ENCODE measurements around the gene FBXO44. TPM values are rescaled to one million over a fixed set of nuclear protein-coding genes. Genes with fewer than 3 reads are reported as not detected.

FBXO44 gene
- total RNA-seq, 1 experiment from 2014 or later = 34.9 TPM

GRCh38 chr1:11668516-11668915 lies 13.8 kb downstream of the FBXO44 start (continued):
- TF ChIP-seq E2F1 (CRISPR knock-in tag; IDR thresholded peaks at IDR 0.05) (no peak), MXD4 (CRISPR knock-in tag; IDR thresholded peaks at IDR 0.05; ENCODE audit: borderline replicate concordance) (no peak), ARID4B (CRISPR knock-in tag; IDR thresholded peaks at IDR 0.05; ENCODE audit: borderline replicate concordance) (no peak), ZNF138 (CRISPR knock-in tag; conservative IDR thresholded peaks at IDR 0.05) (no peak), MYBL2 (CRISPR knock-in tag; IDR thresholded peaks at IDR 0.05) (no peak), ESRRA (CRISPR knock-in tag; IDR thresholded peaks at IDR 0.05; ENCODE audit: borderline replicate concordance) (no peak)

- Mint-ChIP-seq H3K27ac (no peak overlapping the region), H3K4me3 (no peak overlapping the region), H3K9me3 (no peaks in the 10 kb centered on the region), H3K27me3 (ENCODE audit: low read depth) (no peaks in the 10 kb centered on the region; the same call in 1 of the 2 replicates), H3K36me3 (peaks cover 49% of the 10 kb centered on the region), H3K4me1 (no peaks in the 10 kb centered on the region)
- CTCF ChIA-PET = no interaction called here
- TF ChIP-seq STAT6 (CRISPR knock-in tag; conservative IDR thresholded peaks at IDR 0.05; ENCODE audit: low read depth) (no peak), MAX (CRISPR knock-in tag; IDR thresholded peaks at IDR 0.05) (no peak), ETV6 (CRISPR knock-in tag; IDR thresholded peaks at IDR 0.05) (no peak), NR2C2 (CRISPR knock-in tag; IDR thresholded peaks at IDR 0.05) (no peak), ESRRA (CRISPR knock-in tag; IDR thresholded peaks at IDR 0.05; ENCODE audit: borderline replicate concordance) (no peak), NFYB (CRISPR knock-in tag; conservative IDR thresholded peaks at IDR 0.05; ENCODE audit: low read depth) (no peak), NFATC4 (CRISPR knock-in tag; IDR thresholded peaks at IDR 0.05) (no peak), GTF2I (CRISPR knock-in tag; conservative IDR thresholded peaks at IDR 0.05) (no peak), E2F1 (CRISPR knock-in tag; IDR thresholded peaks at IDR 0.05) (no peak), ZNF219 (CRISPR knock-in tag; IDR thresholded peaks at IDR 0.05; ENCODE audit: borderline replicate concordance) (no peak), JUN (CRISPR knock-in tag; IDR thresholded peaks at IDR 0.05) (no peak), ZSCAN18 (CRISPR knock-in tag; IDR thresholded peaks at IDR 0.05) (no peak), GABPB1 (CRISPR knock-in tag; IDR thresholded peaks at IDR 0.05) (no peak)
- POLR2A ChIA-PET = no interaction called here
- ATAC-seq = no peak
- no peak for DNase-seq (ENCODE audit: low spot score)
These were observed 16.1 kb downstream of the FBXO44 start for GRCh38 chr1:11670747-11671146.

All from WTC11 (cell line).